Measurements from ENCODE around the gene KLB.
"Not testable (repeated sequence)": the region's sequence is repeated elsewhere in the genome, so short reads cannot be mapped to it uniquely, and the experiment has no call there.

GRCh38 chr4:39458161-39458504 is 51.4 kb downstream of the KLB start:
- not testable (repeated sequence) for TF ChIP-seq POLR2A (IDR thresholded peaks at IDR 0.05; ENCODE audit: low read depth, low read length); CTCF (conservative IDR thresholded peaks at IDR 0.05; ENCODE audit: low read depth, low read length); MAZ (IDR thresholded peaks at IDR 0.05; ENCODE audit: borderline replicate concordance, low read depth, low read length); CEBPB (IDR thresholded peaks at IDR 0.05; ENCODE audit: low read depth, low read length); CHD1 (IDR thresholded peaks at IDR 0.05; ENCODE audit: low read depth, low read length); MAFK (IDR thresholded peaks at IDR 0.05; ENCODE audit: low read depth, low read length); MXI1 (IDR thresholded peaks at IDR 0.05; ENCODE audit: borderline replicate concordance, low read depth, low read length); RCOR1 (IDR thresholded peaks at IDR 0.05; ENCODE audit: insufficient replicate concordance, low read length); BHLHE40 (IDR thresholded peaks at IDR 0.05; ENCODE audit: low read depth, low read length); ELK1 (IDR thresholded peaks at IDR 0.05; ENCODE audit: borderline replicate concordance, low read depth, low read length); SMC3 (IDR thresholded peaks at IDR 0.05; ENCODE audit: low read depth, low read length)
